PFSK-1 (cell line): ENCODE results near the gene RHD.

Experiments
- FOXP2 ChIP-seq: optimal IDR thresholded peaks from 2 replicates; pipeline ENCODE3; 2011; ENCODE audit warnings: borderline replicate concordance, control low read depth, inconsistent platforms; ENCODE audit not compliant: insufficient read depth; ENCODE audit errors: extremely low read length, extremely low read depth
- POLR2AphosphoS5 ChIP-seq: IDR thresholded peaks from 2 replicates; pipeline ENCODE4 v1.6.1; 2012; ENCODE audit warnings: low read depth, mild to moderate bottlenecking, control low read depth, low read length, moderate library complexity
- SIN3A ChIP-seq: IDR thresholded peaks from 2 replicates; pipeline ENCODE4 v1.6.1; 2012; ENCODE audit warnings: mild to moderate bottlenecking, low read length, moderate library complexity, borderline replicate concordance; ENCODE audit not compliant: insufficient read depth
- TAF1 ChIP-seq: IDR thresholded peaks from 2 replicates; pipeline ENCODE4 v1.6.1; 2012; ENCODE audit warnings: low read length, control low read depth, borderline replicate concordance; ENCODE audit not compliant: insufficient read depth
- TF ChIP-seq, protein P1 (sequence below), 2 experiments: IDR thresholded peaks; 2 replicates each; pipeline versions ENCODE4 v1.6.1 to v1.8.0; 2011 to 2012; ENCODE audit warnings: low read depth in 2 of 2, low read length in 2 of 2, control low read depth in 1 of 2, inconsistent platforms in 1 of 2, mild to moderate bottlenecking in 1 of 2, moderate library complexity in 1 of 2; ENCODE audit not compliant: insufficient read depth in 1 of 2

The RHD gene

DNA sequence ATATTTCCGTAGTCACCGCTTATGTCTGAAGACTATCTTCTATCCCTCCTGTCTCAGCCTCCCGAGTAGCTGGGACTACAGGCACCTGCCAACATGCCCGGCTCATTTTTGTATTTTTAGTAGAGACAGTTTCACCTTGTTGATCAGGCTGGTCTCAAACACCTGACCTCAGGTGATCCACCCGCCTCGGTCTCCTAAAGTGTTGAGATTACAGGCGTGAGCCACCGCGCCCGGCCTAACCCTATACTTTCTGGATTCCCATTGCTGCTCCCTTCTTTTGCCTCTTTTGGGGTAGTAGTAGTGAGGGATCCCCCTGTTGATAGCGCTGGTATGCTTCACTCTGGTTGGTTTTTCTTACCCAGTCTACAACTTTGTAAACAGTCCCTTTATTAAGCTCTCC is 34.3 kb upstream of the RHD start:
- TF ChIP-seq TAF1 (no peak), FOXP2 (no peak), SIN3A (no peak)
- TF ChIP-seq, protein P1, sequence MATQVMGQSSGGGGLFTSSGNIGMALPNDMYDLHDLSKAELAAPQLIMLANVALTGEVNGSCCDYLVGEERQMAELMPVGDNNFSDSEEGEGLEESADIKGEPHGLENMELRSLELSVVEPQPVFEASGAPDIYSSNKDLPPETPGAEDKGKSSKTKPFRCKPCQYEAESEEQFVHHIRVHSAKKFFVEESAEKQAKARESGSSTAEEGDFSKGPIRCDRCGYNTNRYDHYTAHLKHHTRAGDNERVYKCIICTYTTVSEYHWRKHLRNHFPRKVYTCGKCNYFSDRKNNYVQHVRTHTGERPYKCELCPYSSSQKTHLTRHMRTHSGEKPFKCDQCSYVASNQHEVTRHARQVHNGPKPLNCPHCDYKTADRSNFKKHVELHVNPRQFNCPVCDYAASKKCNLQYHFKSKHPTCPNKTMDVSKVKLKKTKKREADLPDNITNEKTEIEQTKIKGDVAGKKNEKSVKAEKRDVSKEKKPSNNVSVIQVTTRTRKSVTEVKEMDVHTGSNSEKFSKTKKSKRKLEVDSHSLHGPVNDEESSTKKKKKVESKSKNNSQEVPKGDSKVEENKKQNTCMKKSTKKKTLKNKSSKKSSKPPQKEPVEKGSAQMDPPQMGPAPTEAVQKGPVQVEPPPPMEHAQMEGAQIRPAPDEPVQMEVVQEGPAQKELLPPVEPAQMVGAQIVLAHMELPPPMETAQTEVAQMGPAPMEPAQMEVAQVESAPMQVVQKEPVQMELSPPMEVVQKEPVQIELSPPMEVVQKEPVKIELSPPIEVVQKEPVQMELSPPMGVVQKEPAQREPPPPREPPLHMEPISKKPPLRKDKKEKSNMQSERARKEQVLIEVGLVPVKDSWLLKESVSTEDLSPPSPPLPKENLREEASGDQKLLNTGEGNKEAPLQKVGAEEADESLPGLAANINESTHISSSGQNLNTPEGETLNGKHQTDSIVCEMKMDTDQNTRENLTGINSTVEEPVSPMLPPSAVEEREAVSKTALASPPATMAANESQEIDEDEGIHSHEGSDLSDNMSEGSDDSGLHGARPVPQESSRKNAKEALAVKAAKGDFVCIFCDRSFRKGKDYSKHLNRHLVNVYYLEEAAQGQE (IDR thresholded peaks at IDR 0.05; ENCODE audit: insufficient read depth in 1 of 2, low read depth in 2 of 2, low read length in 2 of 2), result no peak

DNA sequence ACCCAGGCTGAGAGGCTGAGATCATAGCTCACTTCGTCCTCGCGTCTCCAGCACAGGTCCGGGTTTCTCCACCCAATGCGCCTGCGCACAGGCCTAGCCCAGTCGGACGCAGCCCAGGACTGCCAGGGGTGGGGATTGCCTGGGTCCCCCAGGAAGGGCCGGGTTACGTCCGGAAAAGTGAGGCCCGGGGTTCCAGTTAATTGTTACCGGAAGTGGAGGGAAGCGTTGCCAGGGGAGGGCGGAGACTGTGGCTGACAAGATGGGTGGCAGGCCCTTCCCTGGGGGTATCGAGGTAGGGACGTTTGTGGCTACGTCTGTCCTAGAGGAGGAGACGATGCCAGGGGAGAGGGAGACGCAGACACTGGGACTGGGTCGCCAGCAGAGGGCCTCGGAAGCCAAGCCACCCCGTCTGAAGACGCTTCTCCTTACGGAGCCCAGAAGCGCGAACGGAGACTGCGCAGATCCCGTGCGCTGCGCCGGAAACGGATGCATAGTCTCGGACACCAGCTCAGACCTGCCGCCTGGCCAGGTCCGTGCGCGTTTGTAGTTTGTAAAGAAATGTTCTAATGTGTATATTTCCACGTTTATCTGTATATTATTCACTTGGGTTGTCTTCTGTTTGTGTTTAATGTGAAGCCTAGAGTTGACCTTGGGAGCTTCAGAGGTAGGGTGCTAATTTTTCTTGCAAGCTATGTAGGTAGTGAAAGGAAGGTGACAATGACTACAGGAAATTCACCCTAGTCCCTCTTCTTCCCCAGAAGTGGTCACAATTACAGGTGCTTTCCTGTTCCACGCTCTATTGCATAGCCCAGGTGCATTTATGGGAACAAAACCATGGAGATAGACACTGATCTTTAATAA is 32.4 kb upstream of the RHD start:
- TF ChIP-seq, protein P1 (IDR thresholded peaks at IDR 0.05; ENCODE audit: insufficient read depth in 1 of 2, low read depth in 2 of 2, low read length in 2 of 2), result no peak
- TF ChIP-seq FOXP2, result peak; percentile 41
- TF ChIP-seq POLR2AphosphoS5, result peak; percentile 71; the same call in 1 of the 2 replicates

- TF ChIP-seq SIN3A (no peak), TAF1 (no peak), FOXP2 (no peak), POLR2AphosphoS5 (no peak)
- TF ChIP-seq, protein P1 (IDR thresholded peaks at IDR 0.05; ENCODE audit: insufficient read depth in 1 of 2, low read depth in 2 of 2, low read length in 2 of 2), result no peak
Measured at GRCh38 chr1:25243907-25244306, 28.4 kb upstream of the RHD start.

DNA sequence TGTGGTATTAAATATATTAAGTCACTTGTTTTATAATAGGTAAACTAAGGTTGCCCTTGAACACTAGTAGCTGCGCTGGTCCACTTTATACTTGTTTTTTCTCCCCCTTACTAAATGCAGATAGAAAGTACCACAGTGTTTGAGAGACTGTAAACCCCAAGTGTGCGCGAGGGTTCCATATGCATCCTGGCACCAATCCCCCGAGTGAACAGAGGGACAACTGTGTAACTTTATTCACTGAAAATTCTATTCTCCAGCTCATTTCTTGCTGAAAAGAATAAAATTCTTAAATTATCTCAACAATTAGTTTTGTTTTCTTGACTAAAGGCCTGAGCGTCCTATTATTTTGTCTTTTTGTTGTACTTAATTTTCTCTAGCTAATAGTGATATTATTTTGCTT is 26.9 kb upstream of the RHD start:
- TF ChIP-seq POLR2AphosphoS5, result no peak
- TF ChIP-seq, protein P1 (IDR thresholded peaks at IDR 0.05; ENCODE audit: insufficient read depth in 1 of 2, low read depth in 2 of 2, low read length in 2 of 2), result no peak
- TF ChIP-seq FOXP2, result no peak
- no peak for TF ChIP-seq TAF1
- TF ChIP-seq SIN3A, result no peak
